Central memory CD4-positive, alpha-beta T cell (primary cell): Measurements from ENCODE around the gene CLCN6.

Source experiments
- DNase-seq: peaks from one replicate; pipeline ENCODE4 v3.0.0; 2022

CLCN6 gene

GRCh38 chr1:11880911-11881748 is 75.1 kb downstream of the CLCN6 start:
- no peak for DNase-seq

GRCh38 chr1:11881749-11882441 is 75.9 kb downstream of the CLCN6 start:
- no peak for DNase-seq

- DNase-seq: no peak
Measured at GRCh38 chr1:11882814-11883538, 77.0 kb downstream of the CLCN6 start.

DNA sequence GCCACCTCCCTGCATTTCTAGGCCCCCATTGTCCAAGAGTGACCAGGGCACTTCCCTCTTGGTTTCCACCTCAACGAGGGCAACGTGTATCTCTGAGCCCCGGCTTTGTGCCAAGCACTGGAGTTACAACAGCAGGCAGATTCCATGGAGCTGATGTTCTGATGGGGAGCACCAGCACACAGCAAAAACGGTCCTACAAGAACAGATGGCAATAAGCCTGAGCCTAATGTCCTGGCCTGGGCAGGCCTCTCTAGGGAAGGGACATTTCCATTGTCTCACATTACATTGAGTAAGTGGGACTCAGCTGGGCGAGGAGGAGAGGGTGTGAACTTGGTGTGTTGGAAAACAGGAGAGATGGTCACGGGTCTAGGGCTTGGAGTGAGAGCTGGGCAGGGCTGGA is 79.9 kb downstream of the CLCN6 start:
- no peak for DNase-seq

DNA sequence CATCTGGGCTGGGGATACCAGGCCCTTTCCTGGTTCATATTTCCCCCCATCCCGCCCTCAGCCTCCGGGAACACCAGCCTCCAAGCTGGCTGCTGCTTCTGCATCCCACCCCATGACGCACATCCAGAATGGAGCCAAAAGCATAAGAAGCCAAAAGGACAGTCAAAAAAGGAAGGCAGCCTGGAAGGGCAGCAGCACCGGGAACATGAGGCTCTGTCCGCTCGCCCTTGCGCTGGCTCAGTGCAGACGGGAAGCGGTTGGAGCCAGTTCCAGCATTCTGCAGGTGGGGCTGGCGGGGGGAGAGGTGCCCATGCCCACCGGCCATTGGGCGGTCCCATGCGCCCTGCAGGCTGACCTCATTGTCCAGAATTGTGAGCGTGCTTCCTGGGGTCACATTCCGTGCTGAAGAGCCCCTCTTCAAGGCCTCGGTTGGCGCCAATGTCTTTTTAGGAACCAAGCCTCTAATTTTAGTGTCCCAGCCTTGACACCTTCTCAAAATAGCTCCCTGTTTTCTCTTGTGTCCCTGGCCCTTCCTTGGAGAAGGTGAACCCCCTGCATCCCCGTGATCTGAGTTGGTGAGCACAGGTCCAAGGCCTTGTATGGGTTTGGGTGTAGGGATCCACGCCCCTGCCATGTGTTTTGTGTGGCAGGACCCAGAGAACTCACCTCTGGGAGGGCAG is 81.1 kb downstream of the CLCN6 start:
- DNase-seq: no peak

GRCh38 chr1:11887666-11888007 is 81.6 kb downstream of the CLCN6 start:
- DNase-seq: no peak

DNA sequence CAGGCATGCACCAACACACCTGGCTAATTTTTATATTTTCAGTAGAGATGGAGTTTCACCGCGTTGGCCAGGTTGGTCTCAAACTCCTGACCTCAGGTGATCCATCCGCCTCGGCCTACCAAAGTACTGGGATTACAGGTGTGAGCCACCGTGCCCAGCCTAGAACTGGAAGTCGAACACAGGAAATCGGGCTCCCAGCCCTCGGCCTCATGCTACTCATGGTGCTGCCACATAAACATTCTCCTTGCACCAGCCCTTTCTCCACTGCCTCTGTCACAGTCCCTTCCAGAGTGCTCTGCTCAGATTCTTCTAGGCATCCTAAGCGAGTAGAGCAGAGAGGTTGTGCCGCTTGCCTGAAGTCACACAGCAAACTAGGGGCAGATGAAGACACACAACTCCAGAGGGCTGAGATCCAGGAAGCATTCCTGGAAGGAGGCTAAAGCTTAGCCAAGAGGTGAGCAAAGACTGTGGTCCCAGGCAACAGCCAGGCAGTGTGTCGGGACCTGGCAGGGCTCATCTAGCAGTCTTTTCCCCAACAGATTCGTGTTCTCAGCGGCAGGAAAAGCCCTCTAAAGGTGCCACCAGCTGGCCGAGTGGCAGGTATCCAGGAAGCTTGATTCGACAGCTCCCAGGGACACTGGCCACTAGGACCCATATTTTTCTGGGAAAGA is 82.3 kb downstream of the CLCN6 start:
- DNase-seq: no peak

DNA sequence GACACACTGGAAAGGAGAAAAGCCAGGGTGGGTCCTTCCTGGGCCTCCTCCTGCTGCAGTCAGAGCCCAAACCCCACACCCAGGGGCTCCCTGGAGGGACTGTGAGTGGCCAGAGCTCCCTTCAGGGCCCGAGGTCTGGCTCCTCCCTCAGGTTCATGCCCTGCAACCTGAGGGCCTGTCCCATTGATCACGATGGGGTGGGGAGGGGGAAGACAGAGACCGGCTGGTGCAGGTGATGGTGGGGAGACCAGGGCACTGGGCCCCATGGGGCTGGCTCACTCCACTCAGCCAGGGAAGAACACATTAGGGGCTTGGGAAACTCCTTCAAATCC is 82.9 kb downstream of the CLCN6 start:
- DNase-seq: no peak

DNA sequence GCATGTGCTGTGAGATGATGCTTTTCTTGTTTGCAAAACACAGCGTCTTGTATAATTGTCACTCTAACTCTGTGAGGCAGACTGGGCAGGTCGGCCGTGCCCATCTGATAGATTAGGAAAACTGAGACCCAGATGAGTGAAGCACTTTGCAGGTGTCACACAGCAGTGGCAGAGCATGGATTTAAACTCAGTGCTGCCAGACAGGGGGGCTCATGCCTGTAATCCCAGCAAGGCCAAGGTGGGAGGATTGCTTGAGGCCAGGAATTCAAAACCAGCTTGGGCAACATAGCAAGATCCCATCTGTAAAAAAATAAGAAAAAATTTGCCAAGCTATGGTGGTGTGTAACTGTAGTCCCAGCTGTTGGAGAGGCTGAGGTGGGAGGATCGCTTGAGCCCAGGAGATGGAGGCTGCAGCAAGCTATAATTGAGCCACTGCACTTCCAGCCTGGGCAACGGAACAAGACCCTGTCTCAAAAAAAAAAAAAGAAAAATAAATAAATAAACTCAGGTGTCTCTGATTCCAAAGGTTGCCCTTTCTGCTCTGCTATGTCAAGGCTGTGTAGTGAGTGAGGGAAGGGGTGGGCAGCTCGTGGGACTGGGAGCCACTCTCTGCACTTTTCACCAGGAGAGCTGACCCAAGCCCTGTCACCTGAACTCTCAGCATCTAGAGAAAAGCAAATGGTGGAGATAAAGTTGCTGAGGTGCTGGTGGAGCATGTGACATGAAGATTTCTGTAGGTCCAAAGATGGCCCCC is 85.6 kb downstream of the CLCN6 start:
- DNase-seq: no peak
